Gastroesophageal sphincter (tissue), 4 donors: ENCODE results near the gene TATDN3. TPM values are rescaled to one million over a fixed set of nuclear protein-coding genes. Genes with fewer than 3 reads are reported as not detected.

Experiments
- ATAC-seq: fragments of 150-250 bp; one replicate; pipeline ENCODE4 v1.9.1; 2016; ENCODE audit warnings: mild to moderate bottlenecking, moderate library complexity
- H3K27ac ChIP-seq, 4 donors: fragments of 200-600 bp; sonication (generic) in 3 of 4; 1 replicate in 3 of 4; 2 replicates in 1 of 4; pipeline ENCODE4 v1.5.1; 2016 to 2019
- H3K27me3 ChIP-seq: fragments of 200-600 bp; sonication (generic); one replicate; pipeline ENCODE4 v1.5.1; 2019
- H3K36me3 ChIP-seq, 2 donors: fragments of 200-600 bp; sonication (generic); one replicate each; pipeline ENCODE4 v1.5.1; 2019; ENCODE audit warnings: control low read depth in 1 of 2
- H3K4me1 ChIP-seq, 3 donors: fragments of 200-600 bp; sonication (generic); 1 replicate in 2 of 3; 2 replicates in 1 of 3; pipeline ENCODE4 v1.5.1; 2016 to 2019; ENCODE audit warnings: control low read depth in 2 of 3
- H3K4me3 ChIP-seq, 2 donors: fragments of 200-600 bp; sonication (generic); one replicate each; pipeline ENCODE4 v1.5.1; 2019; ENCODE audit warnings: mild to moderate bottlenecking in 1 of 2, moderate library complexity in 1 of 2
- H3K9me3 ChIP-seq, 3 donors: fragments of 200-600 bp; sonication (generic); one replicate each; pipeline ENCODE4 v1.5.1; 2017 to 2019; ENCODE audit warnings: control low read depth in 2 of 3
- EP300 ChIP-seq: sonication (generic); formaldehyde crosslinking; IDR thresholded peaks from one replicate; pipeline ENCODE4 v1.6.1; 2017; ENCODE audit warnings: antibody characterized with exemption, mild to moderate bottlenecking
- POLR2A ChIP-seq, 2 donors: fragments of 450-650 bp; IDR thresholded peaks; one replicate each; pipeline ENCODE4 v1.6.1; 2017; ENCODE audit warnings: antibody characterized with exemption in 2 of 2, mild to moderate bottlenecking in 2 of 2, moderate library complexity in 1 of 2
- POLR2AphosphoS5 ChIP-seq: sonication (generic); formaldehyde crosslinking; IDR thresholded peaks from one replicate; pipeline ENCODE4 v1.6.1; 2017; ENCODE audit warnings: antibody characterized with exemption
- WGBS, 2 donors: methylation state at CpG; one replicate each; pipeline ENCODE4 v1.1.5; 2018; ENCODE audit warnings: low coverage in 1 of 2; 5-methylcytosine and 5-hydroxymethylcytosine counted together
- total RNA-seq, 4 donors: library from RNA; depleted of rRNA; stranded (reverse); fragments of >200 nt; gene quantifications; one replicate each; pipeline ENCODE4 v1.1.0, GENCODE V29; 2016
- TF ChIP-seq, protein P1 (sequence below), 4 experiments: fragments of 200-600 bp in 2 of 4; fragments of 450-650 bp in 2 of 4; sonication (generic) in 1 of 4; IDR thresholded peaks; one replicate each; pipeline ENCODE4 v1.5.1; 2017 to 2019; ENCODE audit warnings: antibody characterized with exemption in 4 of 4, mild to moderate bottlenecking in 2 of 4, moderate library complexity in 2 of 4

Gene TATDN3
- total RNA-seq, 4 donors from 2014 or later, result 7.9 to 23.0 (median 9.9) TPM

DNA sequence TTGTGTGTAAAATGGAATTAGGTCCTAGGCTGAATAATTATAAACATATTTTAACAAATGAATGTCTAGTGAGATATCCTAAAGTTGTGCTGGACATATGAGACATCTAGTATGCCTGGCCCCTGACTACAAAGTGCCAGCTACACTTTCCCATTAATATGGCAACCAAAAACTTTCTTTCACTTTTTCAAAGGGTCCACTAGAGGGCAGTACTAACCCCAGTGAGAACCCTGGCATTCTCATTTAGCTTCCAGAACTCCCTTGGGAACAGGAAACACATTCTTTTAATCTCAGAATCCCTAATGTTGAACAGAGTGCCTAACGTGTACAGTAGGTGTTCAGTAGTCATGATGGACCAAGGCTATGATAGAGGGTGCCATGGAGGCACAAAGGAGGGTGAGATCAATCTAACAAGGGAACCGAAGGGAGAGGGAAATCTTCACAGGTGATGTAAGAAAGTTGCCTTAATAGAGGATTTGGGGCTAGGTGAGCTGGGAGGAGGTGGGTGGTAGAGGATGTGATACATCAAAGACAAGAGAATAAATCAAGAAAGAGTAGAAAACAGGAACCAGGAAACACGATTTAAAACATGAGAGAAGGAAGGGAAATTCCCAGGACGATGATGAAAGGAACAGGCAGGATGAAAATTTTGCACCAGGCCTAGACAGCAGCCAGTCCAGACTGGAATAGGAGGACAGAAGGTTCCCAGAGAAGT lies 41.7 kb upstream of the TATDN3 start:
- H3K27me3 ChIP-seq, result no peaks in the 10 kb centered on the region
- H3K9me3 ChIP-seq, result no peaks in the 10 kb centered on the region
- 41 to 44% methylated on average over 2 to 4 of the region's 4 CpGs for WGBS, 2 donors
- H3K4me1 ChIP-seq, result peaks cover 0 to 39% (median 5%) of the 10 kb centered on the region in 3 donors
- no peak overlapping the region for H3K27ac ChIP-seq
- no peak for ATAC-seq
- TF ChIP-seq, protein P1, sequence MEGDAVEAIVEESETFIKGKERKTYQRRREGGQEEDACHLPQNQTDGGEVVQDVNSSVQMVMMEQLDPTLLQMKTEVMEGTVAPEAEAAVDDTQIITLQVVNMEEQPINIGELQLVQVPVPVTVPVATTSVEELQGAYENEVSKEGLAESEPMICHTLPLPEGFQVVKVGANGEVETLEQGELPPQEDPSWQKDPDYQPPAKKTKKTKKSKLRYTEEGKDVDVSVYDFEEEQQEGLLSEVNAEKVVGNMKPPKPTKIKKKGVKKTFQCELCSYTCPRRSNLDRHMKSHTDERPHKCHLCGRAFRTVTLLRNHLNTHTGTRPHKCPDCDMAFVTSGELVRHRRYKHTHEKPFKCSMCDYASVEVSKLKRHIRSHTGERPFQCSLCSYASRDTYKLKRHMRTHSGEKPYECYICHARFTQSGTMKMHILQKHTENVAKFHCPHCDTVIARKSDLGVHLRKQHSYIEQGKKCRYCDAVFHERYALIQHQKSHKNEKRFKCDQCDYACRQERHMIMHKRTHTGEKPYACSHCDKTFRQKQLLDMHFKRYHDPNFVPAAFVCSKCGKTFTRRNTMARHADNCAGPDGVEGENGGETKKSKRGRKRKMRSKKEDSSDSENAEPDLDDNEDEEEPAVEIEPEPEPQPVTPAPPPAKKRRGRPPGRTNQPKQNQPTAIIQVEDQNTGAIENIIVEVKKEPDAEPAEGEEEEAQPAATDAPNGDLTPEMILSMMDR (IDR thresholded peaks at IDR 0.05), result peak; percentile 36 to 61 (median 48)
- no peak for TF ChIP-seq EP300
- H3K36me3 ChIP-seq, result no peaks in the 10 kb centered on the region
- H3K4me3 ChIP-seq, result no peak overlapping the region

DNA sequence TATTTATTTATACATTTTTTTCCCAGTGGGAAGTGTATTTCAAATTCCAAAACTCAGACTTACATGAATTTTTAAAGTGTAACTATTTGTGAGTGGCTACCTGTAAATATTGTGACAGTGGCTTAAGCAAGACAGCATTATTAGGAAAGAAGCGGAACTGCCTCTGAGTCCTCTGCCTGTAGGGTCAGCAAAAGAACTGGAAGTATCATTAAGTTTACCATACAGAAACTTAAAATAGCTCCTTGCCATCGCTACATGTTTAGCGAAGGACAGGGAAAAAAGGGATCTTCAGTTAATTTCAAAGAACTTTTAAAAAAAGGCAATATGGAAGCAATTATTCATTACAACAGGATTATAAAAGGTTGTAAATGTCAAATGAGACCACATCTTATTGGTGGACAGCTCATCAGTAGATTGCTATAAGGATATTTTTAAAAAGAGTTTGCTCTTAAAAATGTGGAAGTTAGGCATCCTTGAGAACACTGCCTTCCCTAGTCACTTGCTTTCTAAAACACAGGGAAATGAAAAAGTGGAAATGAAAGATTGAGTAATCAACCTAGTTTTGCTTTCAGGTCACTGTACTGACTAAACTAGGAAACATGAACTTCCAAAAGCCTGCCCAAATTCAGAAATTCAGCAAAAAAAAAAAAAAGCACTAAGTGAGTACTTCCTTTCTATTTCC lies 39.3 kb upstream of the TATDN3 start:
- 43 to 84% methylated on average over 2 to 3 of the region's 3 CpGs for WGBS, 2 donors
- peak overlapping the region in 1 of 2 donors; percentile 21 for H3K4me3 ChIP-seq
- TF ChIP-seq POLR2AphosphoS5 (no peak), POLR2A (IDR thresholded peaks at IDR 0.05) (no peak), EP300 (no peak)
- TF ChIP-seq, protein P1 (IDR thresholded peaks at IDR 0.05), result no peak
- H3K36me3 ChIP-seq, result peaks cover 0 to 11% of the 10 kb centered on the region in 2 donors
- peak overlapping the region in 1 of 4 donors; percentile 43 for H3K27ac ChIP-seq
- peaks cover 0 to 42% (median 5%) of the 10 kb centered on the region in 3 donors for H3K4me1 ChIP-seq
- ATAC-seq, result peak; percentile 75
- no peaks in the 10 kb centered on the region for H3K27me3 ChIP-seq
- H3K9me3 ChIP-seq, result no peaks in the 10 kb centered on the region

DNA sequence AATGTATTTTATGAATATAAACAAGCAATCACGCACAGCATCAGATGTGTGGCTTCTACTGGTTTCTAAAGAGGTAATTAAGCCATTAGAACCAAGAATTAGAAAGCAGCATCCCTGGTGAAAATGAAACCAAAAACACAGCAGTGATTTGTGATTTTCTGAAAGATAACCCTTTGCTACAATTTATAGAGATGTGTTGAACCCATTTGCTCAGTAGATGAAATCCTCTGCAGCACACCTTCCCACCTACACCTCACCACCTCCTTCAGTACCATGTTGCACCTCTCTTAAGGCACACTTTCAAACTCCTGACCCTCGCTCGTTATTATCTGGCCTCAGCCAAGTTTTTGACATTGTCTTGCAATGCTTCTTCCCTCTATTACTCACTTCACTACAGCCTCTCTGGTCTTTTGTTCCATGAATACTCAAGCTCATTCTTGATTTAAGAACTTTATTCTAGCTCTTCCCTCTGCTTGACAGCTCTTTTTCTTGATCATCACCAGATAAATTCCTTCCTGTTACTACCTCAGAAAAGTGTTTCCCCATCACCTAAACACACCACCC lies 38.7 kb upstream of the TATDN3 start:
- peak overlapping the region in 3 of 4 donors; percentile 32 to 43 (median 40) for H3K27ac ChIP-seq
- WGBS, 2 donors, result 38 to 39% methylated on average over 3 of the region's 3 CpGs
- no peaks in the 10 kb centered on the region for H3K27me3 ChIP-seq
- H3K9me3 ChIP-seq, result no peaks in the 10 kb centered on the region
- ATAC-seq, result no peak
- TF ChIP-seq POLR2AphosphoS5 (no peak), POLR2A (IDR thresholded peaks at IDR 0.05) (no peak), EP300 (no peak)
- TF ChIP-seq, protein P1 (IDR thresholded peaks at IDR 0.05), result no peak
- H3K4me3 ChIP-seq, result peak overlapping the region in 1 of 2 donors; percentile 21
- peaks cover 0 to 42% (median 5%) of the 10 kb centered on the region in 3 donors for H3K4me1 ChIP-seq
- peaks cover 0 to 13% of the 10 kb centered on the region in 2 donors for H3K36me3 ChIP-seq

DNA sequence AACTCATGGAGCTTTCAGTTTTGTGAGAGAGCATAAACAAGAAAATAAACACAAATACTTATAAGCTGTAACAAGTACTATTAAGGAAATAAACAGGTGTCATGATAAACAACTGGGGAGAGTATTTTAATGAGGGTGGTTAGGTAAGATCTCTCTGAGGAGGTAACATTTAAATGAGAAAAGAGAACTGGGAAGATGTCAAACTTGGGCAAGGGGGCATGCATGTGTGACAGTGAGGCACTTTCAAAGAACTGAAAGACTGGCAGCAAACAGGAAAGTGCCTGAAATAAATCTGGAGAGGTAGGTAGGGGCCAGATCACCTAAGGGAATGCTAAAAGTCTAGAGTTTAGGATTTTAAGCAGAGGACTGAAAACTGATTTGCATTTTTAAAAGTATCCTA lies 37.9 kb upstream of the TATDN3 start:
- Histone ChIP-seq H3K9me3 (no peaks in the 10 kb centered on the region), H3K4me3 (no peak overlapping the region), H3K36me3 (peaks cover 0 to 13% of the 10 kb centered on the region in 2 donors), H3K27me3 (no peaks in the 10 kb centered on the region), H3K4me1 (peaks cover 0 to 42% (median 5%) of the 10 kb centered on the region in 3 donors), H3K27ac (no peak overlapping the region)
- TF ChIP-seq POLR2AphosphoS5, result no peak
- TF ChIP-seq, protein P1 (IDR thresholded peaks at IDR 0.05), result no peak
- TF ChIP-seq EP300, result no peak
- TF ChIP-seq POLR2A (IDR thresholded peaks at IDR 0.05), result no peak
- ATAC-seq, result no peak
